AG09309 (cell line): ENCODE measurements around the gene KIF21B.

Experiments used
- DNase-seq: peaks from one replicate; pipeline ENCODE4 v3.0.0-alpha.2; 2010; ENCODE audit warnings: low read depth
- H3K4me3 ChIP-seq: 2 replicates; pipeline ENCODE4 v1.5.1; 2011; ENCODE audit warnings: mild to moderate bottlenecking, low read depth, low read length, moderate library complexity; ENCODE audit not compliant: control insufficient read depth
- TF ChIP-seq, protein P1 (sequence below): IDR thresholded peaks from 2 replicates; pipeline ENCODE4 v1.5.1; 2011; ENCODE audit warnings: mild to moderate bottlenecking, low read depth, low read length, inconsistent platforms; ENCODE audit not compliant: insufficient read depth, control insufficient read depth; ENCODE audit errors: missing control alignments

The KIF21B gene

GRCh38 chr1:200929530-200930278 lies 93.8 kb downstream of the KIF21B start:
- no peak overlapping the region for H3K4me3 ChIP-seq
- no peak for DNase-seq
- TF ChIP-seq, protein P1, sequence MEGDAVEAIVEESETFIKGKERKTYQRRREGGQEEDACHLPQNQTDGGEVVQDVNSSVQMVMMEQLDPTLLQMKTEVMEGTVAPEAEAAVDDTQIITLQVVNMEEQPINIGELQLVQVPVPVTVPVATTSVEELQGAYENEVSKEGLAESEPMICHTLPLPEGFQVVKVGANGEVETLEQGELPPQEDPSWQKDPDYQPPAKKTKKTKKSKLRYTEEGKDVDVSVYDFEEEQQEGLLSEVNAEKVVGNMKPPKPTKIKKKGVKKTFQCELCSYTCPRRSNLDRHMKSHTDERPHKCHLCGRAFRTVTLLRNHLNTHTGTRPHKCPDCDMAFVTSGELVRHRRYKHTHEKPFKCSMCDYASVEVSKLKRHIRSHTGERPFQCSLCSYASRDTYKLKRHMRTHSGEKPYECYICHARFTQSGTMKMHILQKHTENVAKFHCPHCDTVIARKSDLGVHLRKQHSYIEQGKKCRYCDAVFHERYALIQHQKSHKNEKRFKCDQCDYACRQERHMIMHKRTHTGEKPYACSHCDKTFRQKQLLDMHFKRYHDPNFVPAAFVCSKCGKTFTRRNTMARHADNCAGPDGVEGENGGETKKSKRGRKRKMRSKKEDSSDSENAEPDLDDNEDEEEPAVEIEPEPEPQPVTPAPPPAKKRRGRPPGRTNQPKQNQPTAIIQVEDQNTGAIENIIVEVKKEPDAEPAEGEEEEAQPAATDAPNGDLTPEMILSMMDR: no peak

GRCh38 chr1:200925831-200926230 lies 97.7 kb downstream of the KIF21B start:
- TF ChIP-seq, protein P1: no peak
- no peak overlapping the region for H3K4me3 ChIP-seq
- no peak for DNase-seq

DNA sequence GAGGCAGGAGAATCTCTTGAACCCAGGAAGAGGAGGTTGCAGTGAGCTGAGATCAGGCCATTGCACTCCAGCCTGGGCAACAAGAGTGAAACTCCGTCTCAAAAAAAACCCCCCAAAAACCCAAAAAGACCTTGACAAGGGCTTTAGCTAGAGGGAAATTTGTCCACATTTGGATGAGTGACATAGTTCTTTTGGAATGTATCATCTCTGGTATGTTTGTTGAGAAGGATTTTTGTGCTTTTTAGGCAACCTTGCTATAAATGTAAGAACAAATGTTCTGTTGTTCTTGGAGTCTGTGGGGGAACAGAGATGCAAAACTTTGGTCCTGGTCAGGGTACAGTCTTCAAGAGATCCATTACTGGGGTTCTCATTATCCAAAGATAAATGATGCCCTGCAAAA lies 99.9 kb downstream of the KIF21B start:
- H3K4me3 ChIP-seq: no peak overlapping the region
- TF ChIP-seq, protein P1: no peak
- no peak for DNase-seq

GRCh38 chr1:200922406-200922805 lies 101.1 kb downstream of the KIF21B start:
- DNase-seq: no peak
- no peak overlapping the region for H3K4me3 ChIP-seq
- TF ChIP-seq, protein P1: no peak

GRCh38 chr1:200921571-200922110 lies 101.9 kb downstream of the KIF21B start:
- DNase-seq: no peak
- TF ChIP-seq, protein P1: no peak
- no peak overlapping the region for H3K4me3 ChIP-seq
